Endodermal cell (in vitro differentiated cells): ENCODE results near the gene CA11. TPM values are rescaled to one million over a fixed set of nuclear protein-coding genes. Genes with fewer than 3 reads are reported as not detected.

ENCODE experiments used
- DNase-seq: peaks from one replicate; pipeline ENCODE4 v3.0.0-alpha.2; 2017
- H3K27ac ChIP-seq: 2 replicates; pipeline ENCODE4 v1.5.1; 2013; ENCODE audit warnings: mild to moderate bottlenecking, low read depth, low read length, moderate library complexity
- H3K27me3 ChIP-seq: 2 replicates; pipeline ENCODE4 v1.6.1; 2013; ENCODE audit warnings: mild to moderate bottlenecking, low read length, moderate library complexity; ENCODE audit not compliant: insufficient read depth, control insufficient read depth, poor library complexity, severe bottlenecking
- H3K36me3 ChIP-seq: 2 replicates; pipeline ENCODE4 v1.7.0; 2013; ENCODE audit warnings: mild to moderate bottlenecking, low read length, moderate library complexity; ENCODE audit not compliant: control insufficient read depth, insufficient read depth
- H3K4me1 ChIP-seq: one replicate; pipeline ENCODE4 v1.7.0; 2013; ENCODE audit warnings: low read length; ENCODE audit not compliant: control insufficient read depth, insufficient read depth
- H3K4me3 ChIP-seq: 2 replicates; pipeline ENCODE4 v1.5.1; 2013; ENCODE audit warnings: mild to moderate bottlenecking, low read length, moderate library complexity
- H3K9ac ChIP-seq: 2 replicates; pipeline ENCODE4 v1.6.1; 2013; ENCODE audit warnings: mild to moderate bottlenecking, low read length, moderate library complexity; ENCODE audit not compliant: poor library complexity, severe bottlenecking; ENCODE audit errors: extremely low read depth
- H3K9me3 ChIP-seq: 2 replicates; pipeline ENCODE4 v1.6.1; 2013; ENCODE audit warnings: mild to moderate bottlenecking, low read length, moderate library complexity; ENCODE audit not compliant: control insufficient read depth
- H3K27ac Mint-ChIP-seq: 2 replicates; pipeline ENCODE4 v1.8.0; 2020; ENCODE audit warnings: mixed read lengths
- H3K27me3 Mint-ChIP-seq: 2 replicates; pipeline ENCODE4 v1.8.0; 2021; ENCODE audit warnings: mild to moderate bottlenecking, mixed read lengths; ENCODE audit not compliant: insufficient read depth
- H3K36me3 Mint-ChIP-seq: 2 replicates; pipeline ENCODE4 v1.8.0; 2020; ENCODE audit warnings: low read depth, mixed read lengths
- H3K4me1 Mint-ChIP-seq: 2 replicates; pipeline ENCODE4 v1.8.0; 2020; ENCODE audit warnings: mixed read lengths
- H3K4me3 Mint-ChIP-seq: 2 replicates; pipeline ENCODE4 v1.8.0; 2020; ENCODE audit warnings: mild to moderate bottlenecking, moderate library complexity, mixed read lengths
- H3K9me3 Mint-ChIP-seq: 2 replicates; pipeline ENCODE4 v1.8.0; 2020; ENCODE audit warnings: mild to moderate bottlenecking, mixed read lengths
- WGBS, 2 experiments: methylation state at CpG; one replicate each; pipeline versions ENCODE4 v1.1.5 to v1.1.7; 2013; ENCODE audit warnings: missing lambda C conversion rate in 2 of 2, mixed read lengths in 1 of 2; ENCODE audit not compliant: insufficient coverage in 1 of 2, insufficient read length in 1 of 2; 5-methylcytosine and 5-hydroxymethylcytosine counted together
- total RNA-seq, 2 donors: library from RNA; stranded (reverse); fragmentation: NEBNext Ultra II Directional in 1 of 2; extraction: Animal tissue kit (Norgen Biotek cat#: 25700) in 1 of 2; gene quantifications; 2 replicates in 1 of 2; 3 replicates in 1 of 2; pipeline ENCODE4 v1.2.1, GENCODE V29; 2021
- TF ChIP-seq, protein P1 (sequence below): fragments of 200-600 bp; sonication (generic); conservative IDR thresholded peaks from 2 replicates; pipeline ENCODE4 v1.5.0; 2021; ENCODE audit warnings: antibody characterized with exemption, mild to moderate bottlenecking

Gene CA11
- total RNA-seq, 2 donors from 2014 or later = 75.0 to 82.6 TPM

DNA sequence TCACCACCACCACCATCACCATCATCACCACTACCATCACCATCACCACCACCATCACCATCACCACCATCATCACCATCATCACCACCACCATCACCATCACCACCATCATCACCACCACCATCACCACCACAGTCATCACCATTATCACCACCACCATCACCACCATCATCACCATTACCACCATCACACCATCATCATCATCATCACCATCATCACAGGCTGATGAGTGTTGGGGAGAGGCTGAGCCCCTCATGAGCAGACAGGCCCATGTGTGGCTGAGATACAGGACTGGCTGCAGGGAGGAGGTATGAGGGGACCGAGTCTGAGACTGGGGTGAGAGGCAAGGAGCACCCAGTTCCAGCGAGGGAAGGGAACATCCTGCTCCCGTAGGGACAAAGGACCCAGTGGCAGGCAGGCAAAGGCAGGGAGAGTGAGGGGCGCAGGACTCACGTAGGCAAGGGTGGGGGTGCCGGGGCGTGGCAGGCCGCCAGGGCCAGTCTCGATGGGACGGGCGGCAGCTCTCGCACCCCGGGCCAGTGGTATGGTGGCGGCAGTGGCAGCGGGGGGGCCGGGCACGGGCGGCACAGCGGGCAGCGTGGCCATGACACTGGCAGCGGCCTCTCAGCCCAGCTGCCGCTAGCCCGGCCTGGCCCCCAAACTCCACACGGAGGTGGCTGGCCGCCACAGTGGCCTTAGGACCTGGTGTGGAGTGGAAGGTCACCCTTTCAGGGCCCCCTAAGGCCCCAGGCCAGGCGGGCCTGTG is 24.1 kb upstream of the CA11 start:
- WGBS, 2 experiments = 97 to 98% methylated on average over 11 to 26 of the region's 26 CpGs
- H3K4me3 Mint-ChIP-seq = no peak overlapping the region
- H3K27ac Mint-ChIP-seq = no peak overlapping the region
- DNase-seq = no peak
- Histone ChIP-seq H3K9ac (no peak overlapping the region), H3K9me3 (no peaks in the 10 kb centered on the region), H3K4me1 (no peaks in the 10 kb centered on the region), H3K27ac (no peak overlapping the region), H3K27me3 (no peaks in the 10 kb centered on the region), H3K4me3 (no peak overlapping the region), H3K36me3 (no peaks in the 10 kb centered on the region)
- peaks cover 14% of the 10 kb centered on the region for H3K27me3 Mint-ChIP-seq
- no peaks in the 10 kb centered on the region for H3K9me3 Mint-ChIP-seq
- H3K36me3 Mint-ChIP-seq = no peaks in the 10 kb centered on the region
- peaks cover 10% of the 10 kb centered on the region for H3K4me1 Mint-ChIP-seq
- TF ChIP-seq, protein P1, sequence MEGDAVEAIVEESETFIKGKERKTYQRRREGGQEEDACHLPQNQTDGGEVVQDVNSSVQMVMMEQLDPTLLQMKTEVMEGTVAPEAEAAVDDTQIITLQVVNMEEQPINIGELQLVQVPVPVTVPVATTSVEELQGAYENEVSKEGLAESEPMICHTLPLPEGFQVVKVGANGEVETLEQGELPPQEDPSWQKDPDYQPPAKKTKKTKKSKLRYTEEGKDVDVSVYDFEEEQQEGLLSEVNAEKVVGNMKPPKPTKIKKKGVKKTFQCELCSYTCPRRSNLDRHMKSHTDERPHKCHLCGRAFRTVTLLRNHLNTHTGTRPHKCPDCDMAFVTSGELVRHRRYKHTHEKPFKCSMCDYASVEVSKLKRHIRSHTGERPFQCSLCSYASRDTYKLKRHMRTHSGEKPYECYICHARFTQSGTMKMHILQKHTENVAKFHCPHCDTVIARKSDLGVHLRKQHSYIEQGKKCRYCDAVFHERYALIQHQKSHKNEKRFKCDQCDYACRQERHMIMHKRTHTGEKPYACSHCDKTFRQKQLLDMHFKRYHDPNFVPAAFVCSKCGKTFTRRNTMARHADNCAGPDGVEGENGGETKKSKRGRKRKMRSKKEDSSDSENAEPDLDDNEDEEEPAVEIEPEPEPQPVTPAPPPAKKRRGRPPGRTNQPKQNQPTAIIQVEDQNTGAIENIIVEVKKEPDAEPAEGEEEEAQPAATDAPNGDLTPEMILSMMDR = no peak

- no peak overlapping the region for H3K4me3 ChIP-seq
- peaks cover 3% of the 10 kb centered on the region for H3K4me1 Mint-ChIP-seq
- H3K9me3 Mint-ChIP-seq = no peaks in the 10 kb centered on the region
- no peak for DNase-seq
- H3K4me3 Mint-ChIP-seq = no peak overlapping the region
- H3K27ac ChIP-seq = no peak overlapping the region
- no peak overlapping the region for H3K27ac Mint-ChIP-seq
- no peak overlapping the region for H3K9ac ChIP-seq
- H3K36me3 Mint-ChIP-seq = no peaks in the 10 kb centered on the region
- no peaks in the 10 kb centered on the region for H3K9me3 ChIP-seq
- TF ChIP-seq, protein P1 = no peak
- no peaks in the 10 kb centered on the region for H3K27me3 ChIP-seq
- H3K4me1 ChIP-seq = no peaks in the 10 kb centered on the region
- 94 to 100% methylated on average over 1 to 2 of the region's 2 CpGs for WGBS, 2 experiments
- H3K36me3 ChIP-seq = no peaks in the 10 kb centered on the region
- H3K27me3 Mint-ChIP-seq = peaks cover 6% of the 10 kb centered on the region
Measured at GRCh38 chr19:48668761-48669160, 22.8 kb upstream of the CA11 start.

GRCh38 chr19:48668332-48668731 is 22.3 kb upstream of the CA11 start:
- H3K36me3 ChIP-seq = no peaks in the 10 kb centered on the region
- Mint-ChIP-seq H3K27me3 (peaks cover 3% of the 10 kb centered on the region), H3K4me1 (peaks cover under 1% of the 10 kb centered on the region), H3K4me3 (no peak overlapping the region), H3K27ac (no peak overlapping the region), H3K36me3 (no peaks in the 10 kb centered on the region), H3K9me3 (no peaks in the 10 kb centered on the region)
- 78 to 91% methylated on average over 3 of the region's 3 CpGs for WGBS, 2 experiments
- no peak overlapping the region for H3K9ac ChIP-seq
- H3K27me3 ChIP-seq = no peaks in the 10 kb centered on the region
- H3K9me3 ChIP-seq = no peaks in the 10 kb centered on the region
- no peak overlapping the region for H3K4me3 ChIP-seq
- H3K27ac ChIP-seq = no peak overlapping the region
- H3K4me1 ChIP-seq = no peaks in the 10 kb centered on the region
- no peak for DNase-seq
- TF ChIP-seq, protein P1 = no peak
